NCI-H187 (cell line): ENCODE data around the gene MAPRE3.

ENCODE experiments used
- DNase-seq, 2 experiments: peaks; one replicate each; lab custom pipeline; 2025; lab: John Stamatoyannopoulos, UW

The MAPRE3 gene

GRCh38 chr2:26950246-26950645 lies 20.2 kb upstream of the MAPRE3 start:
- no peak for DNase-seq

DNA sequence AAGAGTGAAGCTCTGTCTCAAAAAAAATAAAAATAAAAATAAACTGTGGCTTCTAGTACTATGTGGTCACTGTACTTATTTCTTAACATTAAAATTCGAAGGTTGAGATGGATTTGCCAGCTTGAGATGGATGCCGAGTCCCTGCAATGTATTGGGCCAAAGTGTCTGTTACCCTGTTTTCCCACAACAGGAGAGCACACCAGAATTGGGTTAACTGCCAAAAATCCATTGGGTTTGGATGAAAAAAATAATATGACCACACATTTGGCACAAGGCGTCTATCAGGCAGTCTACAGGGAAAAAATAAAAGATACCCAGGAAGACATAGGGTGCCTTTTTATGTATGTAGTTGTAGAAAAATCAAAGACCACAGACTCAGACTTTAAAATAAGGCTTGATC lies 19.2 kb upstream of the MAPRE3 start:
- DNase-seq = no peak

GRCh38 chr2:26952374-26952773 lies 18.1 kb upstream of the MAPRE3 start:
- no peak for DNase-seq

DNA sequence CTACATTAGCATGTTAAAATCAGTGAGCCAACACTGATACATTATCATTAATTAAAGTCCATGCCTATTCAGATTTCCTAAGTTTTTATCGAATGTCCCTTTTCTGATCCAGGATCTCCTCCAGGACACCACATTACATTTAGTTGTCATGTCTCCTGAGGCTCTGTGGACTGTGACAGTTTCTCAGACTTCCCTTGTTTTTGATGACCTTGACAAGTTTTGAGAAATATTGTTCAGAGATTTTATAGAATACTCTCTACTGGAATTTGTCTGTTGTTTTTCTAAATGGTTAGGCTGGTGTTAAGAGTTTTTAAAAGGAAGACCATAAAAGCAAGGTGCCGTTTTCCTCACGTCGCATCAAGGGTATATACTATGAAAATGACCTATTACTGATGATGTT lies 16.3 kb upstream of the MAPRE3 start:
- no peak for DNase-seq

DNA sequence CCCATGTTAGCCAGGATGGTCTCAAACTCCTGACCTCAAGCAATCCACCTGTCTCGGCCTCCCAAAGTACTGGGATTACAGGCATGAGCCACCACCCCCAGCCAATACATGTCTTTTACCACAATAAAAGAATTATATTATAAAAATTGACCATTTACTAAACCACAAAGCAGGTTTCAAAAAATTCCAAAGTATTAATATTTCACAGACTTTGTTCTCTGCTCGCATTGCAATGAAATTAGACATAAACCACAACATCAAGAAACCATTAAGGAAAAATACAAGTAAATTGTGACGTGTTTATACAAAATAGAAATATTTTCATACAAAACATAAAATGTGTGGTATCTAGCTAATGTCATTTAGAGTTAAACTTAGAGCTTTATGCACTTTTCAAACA lies 13.4 kb upstream of the MAPRE3 start:
- no peak for DNase-seq

DNA sequence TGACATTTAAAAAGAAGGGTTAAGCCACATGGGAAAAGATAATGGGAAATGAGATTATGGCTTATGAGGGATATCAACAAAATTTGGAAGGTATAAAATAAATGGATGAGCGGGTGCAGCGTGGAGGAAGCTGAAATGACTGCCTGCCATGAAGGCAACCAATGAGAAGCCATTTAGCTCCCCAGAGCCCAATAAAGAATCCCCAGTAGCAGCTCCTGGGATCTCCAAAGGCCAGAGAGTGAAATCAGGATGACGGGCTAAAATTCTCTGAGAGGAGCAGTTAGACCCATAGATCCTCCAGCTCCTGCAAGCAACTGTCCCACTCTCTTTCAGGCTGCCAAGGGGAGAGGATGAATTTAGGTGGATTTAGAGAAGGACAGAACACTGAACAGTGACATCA lies 12.9 kb upstream of the MAPRE3 start:
- no peak for DNase-seq

- DNase-seq = no peak
These were observed 11.1 kb upstream of the MAPRE3 start for GRCh38 chr2:26959331-26959730.

GRCh38 chr2:26964446-26965130 lies 5.8 kb upstream of the MAPRE3 start:
- no peak for DNase-seq

- no peak for DNase-seq
These were observed 2.4 kb upstream of the MAPRE3 start for GRCh38 chr2:26968001-26968400.

- no peak for DNase-seq
These were observed 1.2 kb upstream of the MAPRE3 start for GRCh38 chr2:26969077-26969844.

- DNase-seq = no peak
These were observed 641 bp downstream of the MAPRE3 start for GRCh38 chr2:26970928-26971627.

DNA sequence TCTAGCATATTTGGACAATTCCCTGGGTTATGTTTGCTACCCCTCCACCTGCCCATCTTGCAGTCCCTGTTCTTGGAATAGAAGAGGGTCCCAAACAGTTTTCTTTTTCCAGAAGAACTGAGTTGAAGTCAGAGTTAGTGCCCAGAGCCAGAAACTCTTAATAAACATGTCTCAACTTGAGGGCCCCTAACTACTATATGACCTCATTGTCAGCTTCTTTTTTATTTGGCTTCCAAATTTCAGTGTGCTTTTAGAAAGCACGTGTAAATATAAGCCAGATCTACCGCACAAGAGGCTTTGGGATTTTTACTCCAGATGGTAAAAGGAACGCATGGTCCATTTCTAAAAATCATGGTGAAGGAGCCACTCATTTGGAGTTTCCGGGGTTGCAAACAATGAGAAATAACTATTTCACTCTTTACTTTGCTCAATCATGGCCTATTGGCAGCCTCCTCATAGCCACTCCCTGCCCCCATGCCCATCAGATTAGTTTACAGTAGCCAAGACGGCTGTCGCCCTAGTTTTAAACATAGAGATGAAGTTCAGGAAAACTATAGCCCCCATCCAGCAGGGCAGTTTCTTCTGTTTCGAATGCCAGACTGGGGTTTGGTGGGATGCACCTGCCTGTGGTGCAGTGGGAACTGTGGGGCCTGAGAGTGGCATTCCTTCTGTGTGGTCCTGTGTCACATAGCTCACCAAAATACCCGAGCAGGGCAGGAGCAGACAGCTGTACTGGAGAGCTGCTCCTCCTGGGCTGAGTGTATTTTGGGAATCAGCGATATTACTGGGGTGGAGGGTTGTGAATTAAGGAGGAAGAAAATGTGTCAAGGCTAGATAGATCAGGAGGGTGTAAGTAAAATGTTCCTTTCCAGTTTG lies 1.7 kb downstream of the MAPRE3 start:
- DNase-seq = no peak

GRCh38 chr2:26974352-26974751 lies 3.9 kb downstream of the MAPRE3 start:
- DNase-seq = no peak

DNA sequence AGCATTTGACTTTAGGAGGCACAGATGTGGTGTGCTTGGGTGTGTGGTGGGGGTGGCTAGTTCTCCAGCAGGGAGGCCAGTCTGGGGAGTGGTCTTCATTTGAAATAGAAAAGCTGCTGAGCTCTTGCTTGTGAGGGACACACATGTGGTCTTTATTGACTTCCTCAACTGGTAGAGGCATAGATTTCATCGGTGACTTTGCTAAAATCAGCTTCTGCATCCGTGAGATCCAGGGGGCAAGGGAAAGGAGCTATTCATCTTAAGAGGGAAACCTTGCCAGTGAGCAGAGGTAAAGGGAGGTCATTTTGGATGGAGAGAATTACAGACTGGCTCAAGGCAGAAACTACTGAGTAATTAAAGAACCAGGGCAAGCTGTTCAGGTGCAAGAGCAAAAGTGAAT lies 4.7 kb downstream of the MAPRE3 start:
- DNase-seq = no peak

DNA sequence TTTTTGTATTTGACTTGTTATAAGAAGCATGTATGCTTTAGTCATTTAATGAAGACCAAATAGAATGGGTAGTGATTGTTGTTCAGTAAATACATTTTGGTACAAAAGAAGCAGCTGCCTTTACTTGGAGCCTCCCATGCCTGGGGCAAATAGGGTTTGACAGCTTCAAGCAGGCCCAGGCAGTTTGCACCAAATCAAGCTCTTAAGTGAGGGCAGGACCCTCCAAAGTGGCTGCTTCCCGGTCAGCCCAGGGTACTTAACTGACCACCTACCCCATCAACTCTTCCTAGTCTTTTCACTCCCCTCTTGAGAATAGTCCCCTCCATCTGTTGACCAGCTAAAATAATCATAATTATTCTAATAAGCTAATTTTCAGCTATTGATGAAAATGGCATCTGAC lies 5.2 kb downstream of the MAPRE3 start:
- no peak for DNase-seq

- DNase-seq = no peak
These were observed 5.8 kb downstream of the MAPRE3 start for GRCh38 chr2:26976237-26976636.

DNA sequence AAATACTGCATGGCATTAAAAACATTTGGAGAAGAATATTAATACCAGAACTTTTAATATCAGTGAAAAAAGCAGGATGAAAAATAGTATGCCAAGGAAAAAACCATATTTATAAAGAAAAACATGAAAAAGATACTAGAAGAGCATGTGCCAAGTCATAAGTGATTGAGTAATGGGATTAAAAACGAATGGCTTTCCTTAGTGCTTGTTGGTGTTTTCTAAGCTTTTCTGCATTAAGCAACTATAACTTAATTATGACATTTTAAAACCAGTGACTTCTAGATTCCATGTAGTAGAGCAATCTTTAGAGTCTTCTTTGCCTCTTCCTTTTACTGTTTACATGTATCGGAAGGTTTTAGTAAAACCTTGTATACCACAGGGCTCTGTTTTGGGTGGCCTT lies 6.6 kb downstream of the MAPRE3 start:
- DNase-seq = no peak

- peak; percentile 13 to 14 for DNase-seq
These were observed 7.7 kb downstream of the MAPRE3 start for GRCh38 chr2:26978061-26978596.

- no peak for DNase-seq
These were observed 9.3 kb downstream of the MAPRE3 start for GRCh38 chr2:26979741-26980140.

DNA sequence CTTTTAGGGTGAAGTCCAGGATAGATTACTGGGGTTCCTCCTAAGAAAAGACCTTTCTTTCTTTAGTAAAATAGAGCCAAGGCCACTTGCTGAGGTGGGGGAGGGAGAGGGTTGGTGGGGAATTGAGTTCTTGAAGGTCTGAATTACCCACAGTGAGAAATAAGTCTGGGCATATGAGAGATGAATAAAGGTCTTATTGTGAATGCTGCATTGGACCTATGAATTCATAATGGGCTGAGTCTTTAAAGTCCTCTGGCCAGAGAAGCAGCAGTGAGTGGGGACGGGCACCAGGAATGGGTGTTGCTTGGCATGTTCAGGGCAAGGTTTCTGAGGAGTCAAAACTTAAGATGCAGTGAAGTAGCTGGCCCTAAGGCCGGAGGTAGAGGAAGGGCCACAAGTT lies 10.5 kb downstream of the MAPRE3 start:
- no peak for DNase-seq

- no peak for DNase-seq
These were observed 11.8 kb downstream of the MAPRE3 start for GRCh38 chr2:26982102-26982742.
